Mesendoderm (in vitro differentiated cells): Measurements from ENCODE around the gene FNDC3B. TPM values are rescaled to one million over a fixed set of nuclear protein-coding genes. Genes with fewer than 3 reads are reported as not detected.
A peak's percentile ranks its signal among the peaks of the same experiment; 100 is the strongest.

Experiments used
- DNase-seq: peaks from one replicate; pipeline ENCODE4 v3.0.0; 2013
- H2AK5ac ChIP-seq: 2 replicates; pipeline ENCODE4 v1.6.1; 2013; ENCODE audit warnings: low read length, inconsistent platforms
- H2BK120ac ChIP-seq: 2 replicates; pipeline ENCODE4 v1.6.1; 2013; ENCODE audit warnings: low read depth, mild to moderate bottlenecking, low read length, moderate library complexity, mixed read lengths
- H2BK15ac ChIP-seq: replicated peaks from 2 replicates; pipeline ENCODE4 v1.6.1; 2013; ENCODE audit warnings: low read depth, mild to moderate bottlenecking, moderate library complexity
- H2BK5ac ChIP-seq: 2 replicates; pipeline ENCODE4 v1.6.1; 2013; ENCODE audit warnings: low read length, inconsistent platforms
- H3K18ac ChIP-seq: 2 replicates; pipeline ENCODE4 v1.6.1; 2013; ENCODE audit warnings: mild to moderate bottlenecking, low read length, mixed read lengths
- H3K23ac ChIP-seq: one replicate; pipeline ENCODE4 v1.6.1; 2013; ENCODE audit warnings: low read length
- H3K27ac ChIP-seq: 2 replicates; pipeline ENCODE4 v1.5.1; 2013; ENCODE audit warnings: low read depth, mild to moderate bottlenecking, inconsistent platforms, low read length, moderate library complexity
- H3K27me3 ChIP-seq: 2 replicates; pipeline ENCODE4 v1.6.1; 2013; ENCODE audit warnings: low read length, control low read depth, mild to moderate bottlenecking, inconsistent platforms; ENCODE audit not compliant: insufficient read depth, poor library complexity
- H3K36me3 ChIP-seq: 2 replicates; pipeline ENCODE4 v1.6.1; 2013; ENCODE audit warnings: low read length, inconsistent platforms; ENCODE audit not compliant: control insufficient read depth, insufficient read depth
- H3K4ac ChIP-seq: one replicate; pipeline ENCODE4 v1.6.1; 2013; ENCODE audit warnings: low read depth, mild to moderate bottlenecking, low read length, moderate library complexity
- H3K4me1 ChIP-seq: 2 replicates; pipeline ENCODE4 v1.6.1; 2013; ENCODE audit warnings: low read depth, low read length, inconsistent platforms; ENCODE audit not compliant: control insufficient read depth
- H3K4me2 ChIP-seq: 2 replicates; pipeline ENCODE4 v1.6.1; 2013; ENCODE audit warnings: low read length
- H3K4me3 ChIP-seq: 2 replicates; pipeline ENCODE4 v1.5.1; 2013; ENCODE audit warnings: mild to moderate bottlenecking, low read length
- H3K56ac ChIP-seq: one replicate; pipeline ENCODE4 v1.6.1; 2013; ENCODE audit warnings: low read length
- H3K79me1 ChIP-seq: 2 replicates; pipeline ENCODE4 v1.6.1; 2013; ENCODE audit warnings: low read length, inconsistent platforms
- H3K79me2 ChIP-seq: 2 replicates; pipeline ENCODE4 v1.6.1; 2013; ENCODE audit warnings: mild to moderate bottlenecking, low read length; ENCODE audit not compliant: control insufficient read depth, insufficient read depth
- H3K9ac ChIP-seq: 2 replicates; pipeline ENCODE4 v1.6.1; 2013; ENCODE audit warnings: low read length, inconsistent platforms
- H4K5ac ChIP-seq: one replicate; pipeline ENCODE4 v1.6.1; 2013; ENCODE audit warnings: low read length
- H4K8ac ChIP-seq: one replicate; pipeline ENCODE4 v1.6.1; 2013; ENCODE audit warnings: low read depth, mild to moderate bottlenecking, control low read depth, low read length, moderate library complexity
- WGBS: extraction: QIAGEN DNeasy Blood & Tissue Kit; methylation state at CpG from one replicate; pipeline ENCODE4 v1.1.7; 2013; ENCODE audit warnings: low lambda C conversion rate, missing lambda C conversion rate; ENCODE audit not compliant: insufficient coverage; ENCODE audit errors: extremely low coverage; 5-methylcytosine and 5-hydroxymethylcytosine counted together
- small RNA-seq: library from polyadenylated mRNA; stranded (forward); fragments of <200 nt; extraction: miRNeasy Mini kit (QIAGEN cat#:217004); gene quantifications from one replicate; pipeline ENCODE3, GENCODE V24; 2013; ENCODE audit not compliant: insufficient read depth

The FNDC3B gene

GRCh38 chr3:172447611-172448579 lies 408.5 kb downstream of the FNDC3B start, which contains the start of gene GHSR:
GHSR (minus strand) TSS chr3:172448456; CDS start chr3:172448413, 43 bp downstream.
- no peak within 1 kb of the TSS for H2BK15ac ChIP-seq
- no peak within 1 kb of the TSS for H3K4ac ChIP-seq
- no peak within 1 kb of the TSS for H3K27ac ChIP-seq
- no peak within 1 kb of the TSS for H2BK120ac ChIP-seq
- no peak within 1 kb of the TSS for H3K4me3 ChIP-seq
- no peak within 1 kb of the TSS for H2AK5ac ChIP-seq
- H3K18ac ChIP-seq: no peak within 1 kb of the TSS
- H3K23ac ChIP-seq: peak within 1 kb of the TSS; percentile 18
- no peaks in the 10 kb centered on the region for H3K36me3 ChIP-seq
- H3K27me3 ChIP-seq: peaks cover 34% of the 10 kb centered on the region
- H3K4me2 ChIP-seq: no peak within 1 kb of the TSS
- DNase-seq: peak; percentile 1
- no peaks in the 10 kb centered on the region for H3K4me1 ChIP-seq
- H3K9ac ChIP-seq: no peak within 1 kb of the TSS
- no peaks in the 10 kb centered on the region for H3K79me2 ChIP-seq
- no peak within 1 kb of the TSS for H2BK5ac ChIP-seq
- H3K79me1 ChIP-seq: no peaks in the 10 kb centered on the region
- WGBS: no CpG with 5 or more reads among the region's 76 CpGs
- H4K8ac ChIP-seq: no peak within 1 kb of the TSS
- H4K5ac ChIP-seq: no peak within 1 kb of the TSS
- H3K56ac ChIP-seq: no peak within 1 kb of the TSS

DNA sequence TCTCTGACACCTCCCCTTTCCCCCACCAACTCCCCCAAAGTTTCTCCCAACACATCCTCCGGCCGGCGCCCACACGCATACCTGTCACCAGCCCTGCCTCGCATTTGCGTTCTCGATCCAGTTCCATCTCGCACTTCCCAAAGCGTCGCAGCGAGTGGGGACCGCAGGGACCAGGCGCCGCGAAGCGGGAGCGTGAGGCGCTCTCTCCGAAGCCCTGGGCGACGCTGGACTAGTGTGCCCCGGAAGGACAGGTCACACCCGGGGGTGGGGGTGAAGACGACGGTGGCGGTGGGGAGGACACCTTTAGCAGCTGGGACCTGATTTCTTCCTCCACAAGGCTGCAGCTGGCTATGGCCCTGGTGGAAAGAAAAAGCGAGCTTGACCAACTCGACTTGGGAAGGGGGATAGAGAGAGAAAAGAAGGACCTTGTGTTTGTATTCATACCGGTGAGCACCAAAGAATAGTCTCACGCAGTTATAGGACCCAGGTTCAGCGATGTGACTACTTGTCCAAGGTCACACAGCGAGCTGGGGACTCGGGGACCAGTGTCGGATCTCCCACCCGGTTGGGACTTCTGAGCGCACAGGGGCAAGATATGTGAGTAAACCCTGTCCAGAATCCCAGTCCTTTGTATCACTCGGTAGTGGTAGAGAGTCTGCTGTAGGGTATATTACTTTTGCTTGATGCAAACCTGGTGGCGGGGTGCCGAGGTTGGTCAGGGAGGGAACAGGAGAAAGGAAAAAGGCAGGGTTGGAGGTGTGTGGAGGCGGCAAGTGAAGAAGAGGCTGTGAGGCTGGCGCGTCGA lies 409.5 kb downstream of the FNDC3B start:
- Histone ChIP-seq H3K79me1 (no peaks in the 10 kb centered on the region), H4K8ac (no peak overlapping the region), H3K79me2 (no peaks in the 10 kb centered on the region), H3K4me2 (no peak overlapping the region), H3K18ac (no peak overlapping the region), H3K27me3 (peaks cover 34% of the 10 kb centered on the region), H3K4me3 (no peak overlapping the region), H3K23ac (peak overlapping the region; percentile 18), H3K56ac (no peak overlapping the region), H2BK5ac (no peak overlapping the region), H2BK15ac (no peak overlapping the region), H3K27ac (no peak overlapping the region), H3K4me1 (no peaks in the 10 kb centered on the region), H2AK5ac (no peak overlapping the region), H4K5ac (no peak overlapping the region), H3K9ac (no peak overlapping the region), H2BK120ac (no peak overlapping the region), H3K36me3 (no peaks in the 10 kb centered on the region), H3K4ac (no peak overlapping the region)
- DNase-seq: peak; percentile 2
- WGBS: no CpG with 5 or more reads among the region's 43 CpGs

GRCh38 chr3:172449466-172450149 lies 410.2 kb downstream of the FNDC3B start:
- peak overlapping the region; percentile 18 for H3K23ac ChIP-seq
- no peak overlapping the region for H3K56ac ChIP-seq
- H3K4me2 ChIP-seq: no peak overlapping the region
- H3K27ac ChIP-seq: no peak overlapping the region
- H4K5ac ChIP-seq: no peak overlapping the region
- no peak overlapping the region for H2BK5ac ChIP-seq
- no peak overlapping the region for H3K4ac ChIP-seq
- no CpG with 5 or more reads among the region's 34 CpGs for WGBS
- H3K9ac ChIP-seq: no peak overlapping the region
- no peak overlapping the region for H2BK15ac ChIP-seq
- no peaks in the 10 kb centered on the region for H3K4me1 ChIP-seq
- H2BK120ac ChIP-seq: no peak overlapping the region
- H4K8ac ChIP-seq: no peak overlapping the region
- H3K18ac ChIP-seq: no peak overlapping the region
- H3K79me1 ChIP-seq: no peaks in the 10 kb centered on the region
- no peak overlapping the region for H2AK5ac ChIP-seq
- peaks cover 34% of the 10 kb centered on the region for H3K27me3 ChIP-seq
- peak; percentile 72 for DNase-seq
- no peaks in the 10 kb centered on the region for H3K79me2 ChIP-seq
- H3K4me3 ChIP-seq: no peak overlapping the region
- H3K36me3 ChIP-seq: no peaks in the 10 kb centered on the region

Small RNAs within 50 kb of the gene (small RNA-seq; reads per million reads assigned to genes)
- not detected for gene RN7SL141P
